HepG2 (cell line): ENCODE measurements around the gene NUP93. TPM values are rescaled to one million over a fixed set of nuclear protein-coding genes. Genes with fewer than 3 reads are reported as not detected.

Source experiments
- FOXK1 ChIP-seq: sonication (generic); formaldehyde crosslinking; IDR thresholded peaks from 2 replicates; pipeline ENCODE4 v1.4.0; 2020; ENCODE audit warnings: low read depth, missing genetic modification reagents, borderline replicate concordance
- NR0B2 ChIP-seq: sonication (generic); formaldehyde crosslinking; IDR thresholded peaks from 2 replicates; pipeline ENCODE4 v1.4.0; 2020; ENCODE audit warnings: mild to moderate bottlenecking, missing genetic modification reagents
- PAF1 ChIP-seq: IDR thresholded peaks from 2 replicates; pipeline ENCODE4 v1.6.1; 2016; ENCODE audit warnings: missing genetic modification reagents, missing compliant biosample characterization
- PRDM4 ChIP-seq: sonication (generic); formaldehyde crosslinking; IDR thresholded peaks from 2 replicates; pipeline ENCODE4 v1.9.0; 2021; ENCODE audit warnings: missing genetic modification reagents, borderline replicate concordance
- RERE ChIP-seq: IDR thresholded peaks from 2 replicates; pipeline ENCODE4 v1.6.1; 2016; ENCODE audit warnings: low read depth, missing genetic modification reagents, missing compliant biosample characterization
- RFX1 ChIP-seq: fragments of 450-650 bp; IDR thresholded peaks from 2 replicates; pipeline ENCODE4 v1.6.1; 2017
- ZNF224 ChIP-seq: sonication (generic); formaldehyde crosslinking; IDR thresholded peaks from 2 replicates; pipeline ENCODE4 v1.5.0; 2020; ENCODE audit warnings: mild to moderate bottlenecking, missing genetic modification reagents
- ZNF414 ChIP-seq: sonication (generic); formaldehyde crosslinking; IDR thresholded peaks from 2 replicates; pipeline ENCODE4 v1.5.0; 2020; ENCODE audit warnings: missing genetic modification reagents
- ZNF609 ChIP-seq: sonication (generic); formaldehyde crosslinking; IDR thresholded peaks from 2 replicates; pipeline ENCODE4 v1.4.0; 2020; ENCODE audit warnings: mild to moderate bottlenecking, missing genetic modification reagents, borderline replicate concordance
- polyA plus RNA-seq, 8 experiments: library from polyadenylated mRNA; depleted of rRNA in 3 of 8; stranded (reverse) in 7 of 8; unstranded in 1 of 8; fragments of >200 nt; fragmentation: Illumina TruSeq in 4 of 8; extraction: Trizol in 4 of 8; gene quantifications; 2 replicates each; pipeline versions ENCODE4 v1.2.1 to v1.2.3, GENCODE V29; 2011 to 2016; ENCODE audit warnings: low read depth in 4 of 8, missing spikeins in 1 of 8, mixed read lengths in 1 of 8; ENCODE audit not compliant: insufficient read depth in 1 of 8
- total RNA-seq, 5 experiments: library from RNA; depleted of rRNA; stranded (reverse); fragments of >200 nt; fragmentation: Illumina TruSeq; extraction: Trizol; gene quantifications; 2 replicates each; pipeline ENCODE4 v1.2.3, GENCODE V29; 2016; ENCODE audit warnings: low read depth in 1 of 5

NUP93 gene
- total and polyA plus RNA-seq, 2 of the 13 experiments (the other 11 are each of a cell fraction or from before 2014, with no cell fraction given), result 58.5 to 140 TPM

- no peak for TF ChIP-seq FOXK1 (CRISPR knock-in tag)
- TF ChIP-seq RERE (CRISPR knock-in tag), result no peak
- no peak for TF ChIP-seq ZNF609
- TF ChIP-seq PRDM4, result no peak
- no peak for TF ChIP-seq ZNF224 (CRISPR knock-in tag)
- TF ChIP-seq PAF1 (CRISPR knock-in tag), result no peak
- no peak for TF ChIP-seq RFX1
- 0 out of 2 replicates have a peak, but pooled peaks have one; percentile 23 for TF ChIP-seq ZNF414 (CRISPR knock-in tag)
- no peak for TF ChIP-seq NR0B2 (CRISPR knock-in tag)
These were observed 119.2 kb downstream of the NUP93 start (continued) for GRCh38 chr16:56848955-56849689.
